B cell (primary cell): Measurements from ENCODE around the gene CDYL.

ENCODE experiments used
- CTCF ChIP-seq: fragments of 200-600 bp; IDR thresholded peaks from one replicate; pipeline ENCODE4 v1.8.0; 2022; ENCODE audit warnings: antibody characterized with exemption, mild to moderate bottlenecking
- EZH2 ChIP-seq: IDR thresholded peaks from 2 replicates; pipeline ENCODE4 v1.6.1; 2012; ENCODE audit warnings: borderline replicate concordance, low read depth, mild to moderate bottlenecking, moderate library complexity, low read length; ENCODE audit not compliant: insufficient read depth, poor library complexity, severe bottlenecking

GRCh38 chr6:4799912-4800311 lies 23.7 kb downstream of the CDYL start:
- TF ChIP-seq CTCF (no peak), EZH2 (no peak)
